DND-41 (cell line): ENCODE data around the gene CTDP1.

Source experiments
- CTCF ChIP-seq: IDR thresholded peaks from 2 replicates; pipeline ENCODE4 v1.5.1; 2012; ENCODE audit warnings: borderline replicate concordance, low read length, moderate library complexity, mild to moderate bottlenecking; ENCODE audit not compliant: poor library complexity, severe bottlenecking; ENCODE audit errors: extremely low read depth
- EZH2 ChIP-seq: IDR thresholded peaks from 3 replicates; pipeline ENCODE4 v1.6.1; 2012; ENCODE audit warnings: borderline replicate concordance, low read depth, mild to moderate bottlenecking, moderate library complexity, low read length, inconsistent platforms; ENCODE audit not compliant: severe bottlenecking

- no peak for TF ChIP-seq EZH2
- no peak for TF ChIP-seq CTCF
These were observed 104.7 kb downstream of the CTDP1 start for GRCh38 chr18:79784071-79784913.
